HG03039 (cell line): ENCODE data around the gene TXNDC15.
"Not testable (repeated sequence)": the region's sequence is repeated elsewhere in the genome, so short reads cannot be mapped to it uniquely, and the experiment has no call there.

Experiments
- ATAC-seq: cut with Tn5 transposase; IDR thresholded peaks from one replicate; pipeline ENCODE4 v1.9.1; 2021; ENCODE audit warnings: mild to moderate bottlenecking, moderate library complexity; ENCODE audit not compliant: unreplicated experiment

Gene TXNDC15

GRCh38 chr5:134877159-134877558, 3.0 kb downstream of the TXNDC15 start:
- no peak for ATAC-seq

- no peak for ATAC-seq
Measured at GRCh38 chr5:134878403-134878802, 4.2 kb downstream of the TXNDC15 start.

- ATAC-seq, result no peak
Measured at GRCh38 chr5:134879456-134879855, 5.3 kb downstream of the TXNDC15 start.

- ATAC-seq, result not testable (repeated sequence)
Measured at GRCh38 chr5:134880937-134881336, 6.8 kb downstream of the TXNDC15 start.

- not testable (repeated sequence) for ATAC-seq
Measured at GRCh38 chr5:134881711-134882110, 7.5 kb downstream of the TXNDC15 start.

GRCh38 chr5:134887593-134888159, 13.5 kb downstream of the TXNDC15 start:
- no peak for ATAC-seq

- ATAC-seq, result no peak
Measured at GRCh38 chr5:134889335-134889734, 15.2 kb downstream of the TXNDC15 start.

GRCh38 chr5:134891473-134891872, 17.3 kb downstream of the TXNDC15 start:
- no peak for ATAC-seq

GRCh38 chr5:134892282-134892681, 18.1 kb downstream of the TXNDC15 start:
- ATAC-seq, result no peak

- ATAC-seq, result no peak
Measured at GRCh38 chr5:134892926-134893325, 18.8 kb downstream of the TXNDC15 start.

GRCh38 chr5:134893748-134894505, 19.8 kb downstream of the TXNDC15 start:
- ATAC-seq, result no peak

GRCh38 chr5:134902071-134902801, 28.1 kb downstream of the TXNDC15 start:
- ATAC-seq, result no peak

- ATAC-seq, result peak; percentile 83
Measured at GRCh38 chr5:134904610-134905245, 30.6 kb downstream of the TXNDC15 start, which contains the start of gene PCBD2. TSS of gene PCBD2 (plus strand) at chr5:134905131. CDS start at chr5:134905140, 9 bp downstream.

- peak; percentile 28 for ATAC-seq
Measured at GRCh38 chr5:134905246-134905996, 31.2 kb downstream of the TXNDC15 start.

GRCh38 chr5:134906811-134907210, 32.6 kb downstream of the TXNDC15 start:
- ATAC-seq, result no peak

GRCh38 chr5:134910752-134911151, 36.6 kb downstream of the TXNDC15 start:
- not testable (repeated sequence) for ATAC-seq

- ATAC-seq, result no peak
Measured at GRCh38 chr5:134911285-134912206, 37.4 kb downstream of the TXNDC15 start.

- ATAC-seq, result no peak
Measured at GRCh38 chr5:134913254-134913653, 39.1 kb downstream of the TXNDC15 start.

GRCh38 chr5:134913795-134914194, 39.6 kb downstream of the TXNDC15 start:
- ATAC-seq, result no peak
